Caco-2 (cell line): Measurements from ENCODE around the gene NAALADL2. TPM values are rescaled to one million over a fixed set of nuclear protein-coding genes. Genes with fewer than 3 reads are reported as not detected.

Experiments
- BruUV-seq: library from RNA; stranded (reverse); fragments of 400-500 nt; replicated peaks from 2 replicates; lab custom pipeline; 2021; lab: Mats Ljungman, UMichigan
- CTCF ChIA-PET: fragments of 300-600 bp; sonication (Branson Sonifier 250); formaldehyde crosslinking; loops from one replicate; lab custom pipeline; 2022; ENCODE audit warnings: antibody characterized with exemption; lab: Charles Lee
- POLR2A ChIA-PET: fragments of 300-600 bp; sonication (Branson Sonifier 250); formaldehyde crosslinking; loops from one replicate; lab custom pipeline; 2022; ENCODE audit warnings: antibody characterized with exemption; lab: Charles Lee
- DNase-seq, 2 experiments: peaks; one replicate each; pipeline versions ENCODE4 v3.0.0 to v3.0.0-alpha.2; 2020 to 2022
- H3K27me3 ChIP-seq: replicated peaks from 2 replicates; pipeline ENCODE4 v1.6.0; 2011; ENCODE audit warnings: low read length; ENCODE audit not compliant: control insufficient read depth, insufficient read depth
- H3K36me3 ChIP-seq: 2 replicates; pipeline ENCODE4 v1.5.1; 2011; ENCODE audit warnings: low read length; ENCODE audit not compliant: control insufficient read depth, insufficient read depth
- H3K4me1 ChIP-seq: fragments of 250-450 bp; sonication (Bioruptor Pico); 2 replicates; pipeline ENCODE4 v1.5.1; 2020; ENCODE audit warnings: mild to moderate bottlenecking
- H3K4me3 ChIP-seq: 2 replicates; pipeline ENCODE4 v1.5.1; 2011; ENCODE audit warnings: low read depth, mild to moderate bottlenecking, control low read depth, low read length
- H3K9me3 ChIP-seq: fragments of 250-450 bp; sonication (Bioruptor Pico); 2 replicates; pipeline ENCODE4 v1.5.1; 2020; ENCODE audit warnings: mild to moderate bottlenecking, moderate library complexity
- H3K27ac Mint-ChIP-seq: one replicate; pipeline ENCODE4 v1.8.0; 2022; ENCODE audit warnings: mixed read lengths; ENCODE audit not compliant: unreplicated experiment
- H3K27me3 Mint-ChIP-seq: one replicate; pipeline ENCODE4 v1.8.0; 2022; ENCODE audit warnings: mixed read lengths; ENCODE audit not compliant: insufficient read depth, unreplicated experiment
- H3K36me3 Mint-ChIP-seq: one replicate; pipeline ENCODE4 v1.8.0; 2022; ENCODE audit warnings: mild to moderate bottlenecking, mixed read lengths; ENCODE audit not compliant: insufficient read depth, unreplicated experiment
- H3K4me1 Mint-ChIP-seq: one replicate; pipeline ENCODE4 v1.8.0; 2022; ENCODE audit warnings: low read depth, mixed read lengths; ENCODE audit not compliant: unreplicated experiment
- H3K4me3 Mint-ChIP-seq: one replicate; pipeline ENCODE4 v1.8.0; 2022; ENCODE audit warnings: mild to moderate bottlenecking, moderate library complexity, mixed read lengths; ENCODE audit not compliant: unreplicated experiment
- H3K9me3 Mint-ChIP-seq: one replicate; pipeline ENCODE4 v1.8.0; 2022; ENCODE audit warnings: mixed read lengths; ENCODE audit not compliant: unreplicated experiment
- CTCF ChIP-seq, 2 experiments: fragments of 200-600 bp in 1 of 2; IDR thresholded peaks; 1 replicate in 1 of 2; 2 replicates in 1 of 2; pipeline versions ENCODE4 v1.5.1 to v1.8.0; 2011 to 2022; ENCODE audit warnings: antibody characterized with exemption in 1 of 2, control low read depth in 1 of 2, inconsistent platforms in 1 of 2, low read depth in 1 of 2, low read length in 1 of 2, mild to moderate bottlenecking in 1 of 2, moderate library complexity in 1 of 2; ENCODE audit not compliant: insufficient read depth in 1 of 2, severe bottlenecking in 1 of 2, unreplicated experiment in 1 of 2
- intact Hi-C: fragments of 100-400 bp; cut with micrococcal nuclease; formaldehyde crosslinking; loops from one replicate; pipeline ENCODE4 v1.10.0; 2022; ENCODE audit not compliant: unreplicated experiment
- total RNA-seq: library from RNA; stranded (reverse); gene quantifications from 2 replicates; pipeline ENCODE4 v1.2.3, GENCODE V29; 2022

Gene NAALADL2
- total RNA-seq, 1 experiment from 2014 or later: 4.4 TPM

- DNase-seq: no peak
- no TSS peak for BruUV-seq
- H3K36me3 Mint-ChIP-seq: no peaks in the 10 kb centered on the region
- no peak overlapping the region for H3K27ac Mint-ChIP-seq
- Histone ChIP-seq H3K36me3 (no peaks in the 10 kb centered on the region), H3K9me3 (no peaks in the 10 kb centered on the region), H3K27me3 (no peaks in the 10 kb centered on the region), H3K4me1 (no peaks in the 10 kb centered on the region), H3K4me3 (no peak overlapping the region)
- TF ChIP-seq CTCF (IDR thresholded peaks at IDR 0.05; ENCODE audit: insufficient read depth in 1 of 2, low read depth in 1 of 2, low read length in 1 of 2, severe bottlenecking in 1 of 2, unreplicated experiment in 1 of 2): no peak
- POLR2A ChIA-PET: no interaction called here
- intact Hi-C loops: no loop called here
- H3K4me3 Mint-ChIP-seq: no peak overlapping the region
- no peaks in the 10 kb centered on the region for H3K9me3 Mint-ChIP-seq
- CTCF ChIA-PET: no interaction called here
- no peaks in the 10 kb centered on the region for H3K4me1 Mint-ChIP-seq
- no peaks in the 10 kb centered on the region for H3K27me3 Mint-ChIP-seq
Measured at GRCh38 chr3:175478301-175478700, 619.2 kb downstream of the NAALADL2 start.

DNA sequence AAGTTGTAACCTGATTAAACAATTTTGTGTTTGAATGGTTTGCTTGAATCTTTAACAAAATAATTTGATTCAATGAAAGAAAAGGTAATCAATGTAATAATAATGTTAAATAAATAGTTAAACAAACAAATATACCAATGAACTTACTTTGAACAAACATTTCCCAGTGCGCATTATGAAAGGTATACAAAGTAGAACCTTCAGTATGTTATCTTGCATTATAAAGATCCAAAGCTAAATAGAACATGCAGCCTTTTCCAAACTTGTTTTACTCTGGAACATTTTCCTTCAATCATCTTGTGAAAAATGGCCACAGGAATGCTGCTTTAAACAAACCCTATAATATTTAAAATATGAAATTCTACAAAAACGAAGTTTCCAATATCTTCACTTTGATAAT is 620.0 kb downstream of the NAALADL2 start:
- ChIA-PET CTCF (no interaction called here), POLR2A (no interaction called here)
- Mint-ChIP-seq H3K9me3 (no peaks in the 10 kb centered on the region), H3K4me1 (no peaks in the 10 kb centered on the region), H3K4me3 (no peak overlapping the region), H3K36me3 (no peaks in the 10 kb centered on the region), H3K27ac (no peak overlapping the region), H3K27me3 (no peaks in the 10 kb centered on the region)
- H3K36me3 ChIP-seq: no peaks in the 10 kb centered on the region
- DNase-seq: no peak
- no TSS peak for BruUV-seq
- H3K27me3 ChIP-seq: no peaks in the 10 kb centered on the region
- no peak for TF ChIP-seq CTCF (IDR thresholded peaks at IDR 0.05; ENCODE audit: insufficient read depth in 1 of 2, low read depth in 1 of 2, low read length in 1 of 2, severe bottlenecking in 1 of 2, unreplicated experiment in 1 of 2)
- intact Hi-C loops: no loop called here
- H3K9me3 ChIP-seq: no peaks in the 10 kb centered on the region
- H3K4me1 ChIP-seq: no peaks in the 10 kb centered on the region
- no peak overlapping the region for H3K4me3 ChIP-seq

DNA sequence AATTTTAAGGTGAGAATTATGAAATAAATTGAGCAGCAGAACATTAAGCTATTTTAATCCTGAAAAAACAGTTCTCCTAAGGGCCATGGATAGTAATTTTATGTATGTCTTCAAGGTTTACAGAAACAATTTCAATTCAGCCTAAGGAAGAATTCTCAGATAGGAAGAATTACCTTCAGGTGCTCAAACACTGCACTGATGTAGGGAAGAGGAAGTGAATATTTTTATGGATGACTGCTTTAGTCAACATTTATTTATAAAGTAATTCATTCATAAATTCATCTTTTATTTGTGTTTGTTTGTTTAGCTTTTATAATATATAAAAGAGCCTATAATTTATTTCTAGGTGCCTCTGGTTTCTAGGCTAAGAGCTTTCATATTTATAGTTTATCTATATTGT is 620.7 kb downstream of the NAALADL2 start:
- POLR2A ChIA-PET: no interaction called here

More for the DNA sequence above, 620.7 kb downstream of the NAALADL2 start:
- no peak for DNase-seq
- Histone ChIP-seq H3K27me3 (no peaks in the 10 kb centered on the region), H3K4me3 (no peak overlapping the region), H3K4me1 (no peaks in the 10 kb centered on the region), H3K9me3 (no peaks in the 10 kb centered on the region), H3K36me3 (no peaks in the 10 kb centered on the region)
- H3K9me3 Mint-ChIP-seq: no peaks in the 10 kb centered on the region
- intact Hi-C loops: no loop called here
- H3K27ac Mint-ChIP-seq: no peak overlapping the region
- H3K36me3 Mint-ChIP-seq: no peaks in the 10 kb centered on the region
- H3K4me1 Mint-ChIP-seq: no peaks in the 10 kb centered on the region
- CTCF ChIA-PET: no interaction called here
- no peaks in the 10 kb centered on the region for H3K27me3 Mint-ChIP-seq
- H3K4me3 Mint-ChIP-seq: no peak overlapping the region
- no peak for TF ChIP-seq CTCF (IDR thresholded peaks at IDR 0.05; ENCODE audit: insufficient read depth in 1 of 2, low read depth in 1 of 2, low read length in 1 of 2, severe bottlenecking in 1 of 2, unreplicated experiment in 1 of 2)
- no TSS peak for BruUV-seq
